T-helper 2 cell treated with Interferon-gamma antibody and Interleukin-4, amounts not matched to agents 5 μg/mL and 100 μg/mL, for 36 hours (primary cell): Measurements from ENCODE around the gene MORC2.
A peak's percentile ranks its signal among the peaks of the same experiment; 100 is the strongest.

ENCODE experiments used
- DNase-seq: peaks from one replicate; pipeline ENCODE4 v3.0.0; 2021; ENCODE audit warnings: low spot score
- H3K27ac Mint-ChIP-seq: one replicate; pipeline ENCODE4 v1.8.0; 2021; ENCODE audit warnings: mild to moderate bottlenecking, mixed read lengths
- H3K27me3 Mint-ChIP-seq: one replicate; pipeline ENCODE4 v1.8.0; 2021; ENCODE audit warnings: low read depth, mixed read lengths
- H3K36me3 Mint-ChIP-seq: one replicate; pipeline ENCODE4 v1.8.0; 2021; ENCODE audit warnings: low read depth, mixed read lengths
- H3K4me1 Mint-ChIP-seq: one replicate; pipeline ENCODE4 v1.8.0; 2021; ENCODE audit warnings: low read depth, mixed read lengths
- H3K4me3 Mint-ChIP-seq: one replicate; pipeline ENCODE4 v1.8.0; 2022; ENCODE audit warnings: mild to moderate bottlenecking, moderate library complexity, mixed read lengths
- H3K9me3 Mint-ChIP-seq: one replicate; pipeline ENCODE4 v1.8.0; 2021; ENCODE audit warnings: mixed read lengths

The MORC2 gene

GRCh38 chr22:30968015-30968923, at the start of gene MORC2:
Gene MORC2 (minus strand): TSS chr22:30968774. CDS start chr22:30967889, 885 bp downstream.
- no peaks in the 10 kb centered on the region for H3K27me3 Mint-ChIP-seq
- peaks cover 77% of the 10 kb centered on the region for H3K36me3 Mint-ChIP-seq
- no peak for DNase-seq
- peaks cover 60% of the 10 kb centered on the region for H3K9me3 Mint-ChIP-seq
- peak within 1 kb of the TSS; percentile 99 for H3K27ac Mint-ChIP-seq
- peak within 1 kb of the TSS; percentile 96 for H3K4me3 Mint-ChIP-seq
- peaks cover 37% of the 10 kb centered on the region for H3K4me1 Mint-ChIP-seq

GRCh38 chr22:31005535-31005934, 37.0 kb upstream of the MORC2 start:
- H3K27ac Mint-ChIP-seq = no peak overlapping the region
- no peaks in the 10 kb centered on the region for H3K27me3 Mint-ChIP-seq
- no peak overlapping the region for H3K4me3 Mint-ChIP-seq
- no peaks in the 10 kb centered on the region for H3K9me3 Mint-ChIP-seq
- no peaks in the 10 kb centered on the region for H3K4me1 Mint-ChIP-seq
- no peaks in the 10 kb centered on the region for H3K36me3 Mint-ChIP-seq
- DNase-seq = no peak

- Mint-ChIP-seq H3K27me3 (no peaks in the 10 kb centered on the region), H3K27ac (no peak overlapping the region), H3K36me3 (no peaks in the 10 kb centered on the region), H3K4me1 (no peaks in the 10 kb centered on the region), H3K4me3 (no peak overlapping the region), H3K9me3 (no peaks in the 10 kb centered on the region)
- DNase-seq = no peak
Observed at GRCh38 chr22:31001124-31001770, 32.7 kb upstream of the MORC2 start.

GRCh38 chr22:30998329-30998728, 29.8 kb upstream of the MORC2 start:
- H3K4me3 Mint-ChIP-seq = no peak overlapping the region
- no peaks in the 10 kb centered on the region for H3K9me3 Mint-ChIP-seq
- H3K36me3 Mint-ChIP-seq = no peaks in the 10 kb centered on the region
- H3K27ac Mint-ChIP-seq = no peak overlapping the region
- no peaks in the 10 kb centered on the region for H3K4me1 Mint-ChIP-seq
- peaks cover 1% of the 10 kb centered on the region for H3K27me3 Mint-ChIP-seq
- DNase-seq = no peak

GRCh38 chr22:30996462-30996861, 27.9 kb upstream of the MORC2 start:
- Mint-ChIP-seq H3K36me3 (no peaks in the 10 kb centered on the region), H3K27ac (no peak overlapping the region), H3K9me3 (peaks cover 4% of the 10 kb centered on the region)

GRCh38 chr22:30994960-30995359, 26.4 kb upstream of the MORC2 start:
- no peak for DNase-seq
- no peaks in the 10 kb centered on the region for H3K4me1 Mint-ChIP-seq
- H3K27ac Mint-ChIP-seq = no peak overlapping the region
- H3K9me3 Mint-ChIP-seq = peaks cover 12% of the 10 kb centered on the region
- peaks cover 2% of the 10 kb centered on the region for H3K27me3 Mint-ChIP-seq
- H3K36me3 Mint-ChIP-seq = no peaks in the 10 kb centered on the region
- H3K4me3 Mint-ChIP-seq = no peak overlapping the region

More at GRCh38 chr22:30996462-30996861, 27.9 kb upstream of the MORC2 start:
- Mint-ChIP-seq H3K4me1 (no peaks in the 10 kb centered on the region), H3K4me3 (no peak overlapping the region), H3K27me3 (peaks cover 2% of the 10 kb centered on the region)
- DNase-seq = no peak

GRCh38 chr22:30992565-30992964, 24.0 kb upstream of the MORC2 start:
- H3K9me3 Mint-ChIP-seq = peaks cover 24% of the 10 kb centered on the region
- H3K4me1 Mint-ChIP-seq = no peaks in the 10 kb centered on the region
- H3K4me3 Mint-ChIP-seq = no peak overlapping the region
- no peaks in the 10 kb centered on the region for H3K36me3 Mint-ChIP-seq
- H3K27ac Mint-ChIP-seq = no peak overlapping the region
- no peak for DNase-seq
- H3K27me3 Mint-ChIP-seq = peaks cover 2% of the 10 kb centered on the region

GRCh38 chr22:30990690-30991089, 22.1 kb upstream of the MORC2 start:
- H3K4me3 Mint-ChIP-seq = no peak overlapping the region
- DNase-seq = no peak
- H3K36me3 Mint-ChIP-seq = no peaks in the 10 kb centered on the region
- H3K9me3 Mint-ChIP-seq = peaks cover 29% of the 10 kb centered on the region
- H3K27ac Mint-ChIP-seq = no peak overlapping the region
- peaks cover 2% of the 10 kb centered on the region for H3K27me3 Mint-ChIP-seq
- H3K4me1 Mint-ChIP-seq = no peaks in the 10 kb centered on the region

- Mint-ChIP-seq H3K4me1 (no peaks in the 10 kb centered on the region), H3K9me3 (peaks cover 34% of the 10 kb centered on the region), H3K36me3 (no peaks in the 10 kb centered on the region), H3K27me3 (peaks cover 2% of the 10 kb centered on the region), H3K4me3 (no peak overlapping the region), H3K27ac (no peak overlapping the region)
- DNase-seq = no peak
Observed at GRCh38 chr22:30989474-30989873, 20.9 kb upstream of the MORC2 start.

- Mint-ChIP-seq H3K27me3 (no peaks in the 10 kb centered on the region), H3K9me3 (peaks cover 57% of the 10 kb centered on the region), H3K4me3 (no peak overlapping the region), H3K36me3 (peaks cover 3% of the 10 kb centered on the region), H3K4me1 (no peaks in the 10 kb centered on the region), H3K27ac (no peak overlapping the region)
- no peak for DNase-seq
Observed at GRCh38 chr22:30985561-30986208, 17.1 kb upstream of the MORC2 start.

- no peak overlapping the region for H3K27ac Mint-ChIP-seq
- no peak overlapping the region for H3K4me3 Mint-ChIP-seq
- H3K9me3 Mint-ChIP-seq = peaks cover 62% of the 10 kb centered on the region
- H3K4me1 Mint-ChIP-seq = peaks cover 4% of the 10 kb centered on the region
- no peaks in the 10 kb centered on the region for H3K27me3 Mint-ChIP-seq
- no peak for DNase-seq
- H3K36me3 Mint-ChIP-seq = peaks cover 8% of the 10 kb centered on the region
Observed at GRCh38 chr22:30984317-30984716, 15.7 kb upstream of the MORC2 start.

- H3K9me3 Mint-ChIP-seq = peaks cover 66% of the 10 kb centered on the region
- H3K4me3 Mint-ChIP-seq = no peak overlapping the region
- H3K4me1 Mint-ChIP-seq = peaks cover 6% of the 10 kb centered on the region
- H3K36me3 Mint-ChIP-seq = peaks cover 18% of the 10 kb centered on the region
- no peaks in the 10 kb centered on the region for H3K27me3 Mint-ChIP-seq
- no peak overlapping the region for H3K27ac Mint-ChIP-seq
- no peak for DNase-seq
Observed at GRCh38 chr22:30982512-30982911, 13.9 kb upstream of the MORC2 start.

- no peak for DNase-seq
- H3K9me3 Mint-ChIP-seq = peaks cover 87% of the 10 kb centered on the region
- peaks cover 44% of the 10 kb centered on the region for H3K36me3 Mint-ChIP-seq
Observed at GRCh38 chr22:30979932-30980331, 11.4 kb upstream of the MORC2 start.

More at GRCh38 chr22:30979932-30980331, 11.4 kb upstream of the MORC2 start:
- Mint-ChIP-seq H3K4me1 (peaks cover 6% of the 10 kb centered on the region), H3K4me3 (no peak overlapping the region), H3K27me3 (no peaks in the 10 kb centered on the region), H3K27ac (peak overlapping the region; percentile 34)
